Small intestine (tissue), 7 donors: ENCODE measurements around the gene MAPK10. TPM values are rescaled to one million over a fixed set of nuclear protein-coding genes. Genes with fewer than 3 reads are reported as not detected.

Source experiments
- DNase-seq, 2 donors: peaks; one replicate each; pipeline versions ENCODE4 v3.0.0 to v3.0.0-alpha.2; 2013
- FAIRE-seq: peaks from 2 replicates; lab custom pipeline; 2012; peaks lifted over from hg19 to GRCh38; lab: Jason Lieb, UNC
- H3K27ac ChIP-seq, 3 donors: one replicate each; pipeline ENCODE4 v1.5.1; 2013; ENCODE audit warnings: low read length in 2 of 3, mild to moderate bottlenecking in 2 of 3, control low read depth in 1 of 3, inconsistent platforms in 1 of 3, low read depth in 1 of 3, moderate library complexity in 1 of 3
- H3K27me3 ChIP-seq, 3 donors: one replicate each; pipeline ENCODE4 v1.6.1; 2013; ENCODE audit warnings: low read length in 3 of 3, inconsistent platforms in 1 of 3; ENCODE audit not compliant: control insufficient read depth in 3 of 3, insufficient read depth in 3 of 3
- H3K36me3 ChIP-seq, 3 donors: one replicate each; pipeline ENCODE4 v1.6.1; 2013; ENCODE audit warnings: low read length in 3 of 3, inconsistent platforms in 1 of 3, low read depth in 1 of 3, mild to moderate bottlenecking in 1 of 3, moderate library complexity in 1 of 3; ENCODE audit not compliant: control insufficient read depth in 3 of 3, insufficient read depth in 2 of 3
- H3K4me1 ChIP-seq, 3 donors: one replicate each; pipeline ENCODE4 v1.6.1; 2013; ENCODE audit warnings: low read length in 2 of 3, inconsistent platforms in 1 of 3, low read depth in 1 of 3, mild to moderate bottlenecking in 1 of 3, moderate library complexity in 1 of 3; ENCODE audit not compliant: control insufficient read depth in 3 of 3, insufficient read depth in 2 of 3
- H3K4me3 ChIP-seq, 3 donors: one replicate each; pipeline ENCODE4 v1.5.1; 2013; ENCODE audit warnings: low read length in 3 of 3, control low read depth in 1 of 3, inconsistent platforms in 1 of 3, low read depth in 1 of 3, mild to moderate bottlenecking in 1 of 3, moderate library complexity in 1 of 3
- H3K9me3 ChIP-seq, 2 donors: one replicate each; pipeline ENCODE4 v1.6.1; 2013; ENCODE audit warnings: low read depth in 1 of 2, low read length in 1 of 2; ENCODE audit not compliant: control insufficient read depth in 2 of 2, insufficient read depth in 1 of 2
- WGBS, 3 donors: extraction: QIAGEN DNeasy Blood & Tissue Kit; methylation state at CpG; one replicate each; pipeline ENCODE4 v1.1.7; 2013; 5-methylcytosine and 5-hydroxymethylcytosine counted together
- polyA plus RNA-seq, 4 donors: library from polyadenylated mRNA; stranded (reverse) in 3 of 4; unstranded in 1 of 4; fragments of 200-250 nt in 3 of 4; fragments of 120-200 nt in 1 of 4; gene quantifications; one replicate each; pipeline versions ENCODE4 v1.2.1 to v1.2.3, GENCODE V29; 2013
- donor health status: healthy with polysubstance abuse.
- donor health status: control.
- donor health status: control.
- donor health status: Bipolar disorder and iron deficiency.
- donor health status: healthy.

The MAPK10 gene
- polyA plus RNA-seq, 4 donors: 0.22 to 8.9 (median 5.0) TPM

DNA sequence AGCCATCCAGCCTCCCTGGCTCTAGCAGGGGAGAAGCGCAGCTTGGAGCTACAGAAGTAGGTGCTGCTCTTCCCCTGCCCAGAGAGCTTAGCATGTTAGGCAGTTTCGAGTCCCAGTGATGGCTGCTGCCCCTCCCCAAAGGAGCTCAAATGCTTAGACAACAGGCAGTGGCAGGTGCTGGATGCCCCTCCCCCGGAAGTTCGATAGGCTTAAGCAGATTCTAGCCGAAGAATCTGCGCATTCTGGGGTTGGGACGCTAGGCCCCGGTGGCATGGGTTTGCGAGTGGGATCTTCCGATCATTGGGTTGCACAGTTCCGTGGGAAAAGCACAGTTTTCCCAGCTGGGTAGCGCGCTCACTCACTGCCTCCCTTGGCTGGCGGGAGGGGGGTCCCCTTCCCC lies 117.2 kb downstream of the MAPK10 start:
- Histone ChIP-seq H3K36me3 (peaks cover 0 to 2% (median 0%) of the 10 kb centered on the region in 3 donors), H3K4me1 (no peaks in the 10 kb centered on the region), H3K27me3 (no peaks in the 10 kb centered on the region), H3K27ac (no peak overlapping the region), H3K4me3 (no peak overlapping the region), H3K9me3 (no peaks in the 10 kb centered on the region)
- 90 to 95% (median 91%) methylated on average over 14 of the region's 14 CpGs for WGBS, 3 donors
- FAIRE-seq: no peak
- DNase-seq: no peak

DNA sequence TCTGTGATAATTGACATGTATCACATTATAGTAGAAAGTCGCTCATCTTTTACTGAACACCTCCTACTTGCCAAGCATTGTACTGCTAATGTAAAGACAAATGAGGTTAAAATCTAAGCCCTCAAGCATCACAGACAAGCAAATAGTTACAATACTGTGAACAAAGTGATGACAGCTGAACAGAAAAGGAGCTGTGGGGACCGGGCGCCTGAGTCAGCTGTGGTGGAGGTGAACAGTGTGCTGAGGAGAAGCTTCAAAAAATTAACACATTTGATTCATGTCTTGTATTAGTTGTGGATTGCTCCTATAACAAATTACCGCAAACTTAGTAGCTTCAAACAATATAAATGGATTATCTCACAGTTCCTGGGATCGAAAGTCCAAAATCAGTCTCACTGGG lies 124.3 kb downstream of the MAPK10 start:
- Histone ChIP-seq H3K27ac (no peak overlapping the region), H3K27me3 (no peaks in the 10 kb centered on the region), H3K9me3 (no peaks in the 10 kb centered on the region), H3K4me1 (no peaks in the 10 kb centered on the region), H3K4me3 (no peak overlapping the region), H3K36me3 (no peaks in the 10 kb centered on the region)
- DNase-seq: no peak
- no peak for FAIRE-seq
- 83 to 85% (median 83%) methylated on average over 5 of the region's 5 CpGs for WGBS, 3 donors

DNA sequence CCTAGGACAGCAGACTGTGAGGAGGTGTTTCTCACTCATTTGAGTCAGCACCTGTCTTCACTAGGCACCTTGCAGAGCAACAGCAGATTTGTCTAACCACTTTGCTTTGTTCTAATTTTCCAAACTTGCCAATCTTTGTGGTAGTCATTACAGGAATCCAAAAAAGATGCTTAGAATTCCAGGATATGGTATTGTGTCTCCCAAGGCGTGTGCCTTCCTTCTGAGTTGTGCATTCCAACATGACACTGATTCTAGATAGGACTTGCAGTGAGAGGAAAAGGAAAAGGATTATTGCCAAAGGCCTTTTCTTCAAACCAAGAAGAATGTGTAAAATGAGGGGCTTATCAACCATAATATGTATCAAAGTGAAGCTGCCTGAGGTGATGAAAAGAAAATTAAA lies 126.2 kb downstream of the MAPK10 start:
- Histone ChIP-seq H3K27ac (no peak overlapping the region), H3K36me3 (no peaks in the 10 kb centered on the region), H3K4me1 (no peaks in the 10 kb centered on the region), H3K4me3 (no peak overlapping the region), H3K27me3 (no peaks in the 10 kb centered on the region), H3K9me3 (no peaks in the 10 kb centered on the region)
- FAIRE-seq (no peak), DNase-seq (no peak)
- 39 to 61% (median 40%) methylated on average over 1 of the region's 1 CpG for WGBS, 3 donors

DNA sequence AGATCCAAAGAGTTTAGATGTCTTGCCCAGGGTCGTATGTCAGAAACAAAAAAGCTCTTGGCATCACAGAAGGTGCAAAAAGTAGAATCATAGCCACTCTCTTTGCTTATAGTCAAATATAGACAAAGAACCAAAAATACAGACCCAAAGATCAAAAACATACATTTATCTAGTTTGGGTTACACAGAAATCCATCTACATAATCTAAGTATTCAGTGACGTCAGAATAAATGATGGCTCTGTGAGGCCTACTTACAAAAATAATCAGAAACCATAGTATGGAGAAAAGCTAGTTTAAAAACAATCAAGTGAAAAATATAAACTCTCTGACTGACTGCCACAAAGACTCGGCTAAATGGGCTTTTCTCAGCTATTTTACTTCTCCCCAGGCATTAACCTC lies 126.8 kb downstream of the MAPK10 start:
- Histone ChIP-seq H3K9me3 (no peaks in the 10 kb centered on the region), H3K4me1 (no peaks in the 10 kb centered on the region), H3K27ac (no peak overlapping the region), H3K36me3 (no peaks in the 10 kb centered on the region), H3K4me3 (no peak overlapping the region), H3K27me3 (no peaks in the 10 kb centered on the region)
- no peak for FAIRE-seq
- DNase-seq: no peak
- 54 to 72% (median 62%) methylated on average over 3 of the region's 3 CpGs for WGBS, 3 donors

DNA sequence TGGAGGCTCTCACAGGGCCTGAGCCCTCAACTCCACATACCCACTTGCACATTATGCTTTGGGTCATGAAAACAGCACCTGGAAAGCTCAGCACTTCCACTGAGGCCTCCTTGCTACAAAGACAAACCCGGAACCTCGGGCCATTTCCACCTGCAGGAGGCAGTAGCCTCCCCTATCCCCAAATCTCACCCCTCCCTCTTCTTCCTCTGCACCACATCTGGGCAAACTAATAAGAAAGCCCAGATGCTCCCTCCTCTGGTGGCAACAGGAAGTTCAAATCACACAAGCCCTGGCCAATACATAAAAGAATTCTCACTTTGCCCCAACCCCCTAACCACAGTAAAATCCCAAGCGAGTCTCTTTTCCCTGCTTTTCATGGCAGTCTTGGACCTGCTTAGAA lies 136.4 kb downstream of the MAPK10 start:
- 43 to 57% (median 53%) methylated on average over 3 of the region's 3 CpGs for WGBS, 3 donors
- H3K9me3 ChIP-seq: no peaks in the 10 kb centered on the region
- no peak for FAIRE-seq
- no peak overlapping the region for H3K27ac ChIP-seq
- DNase-seq: no peak
- H3K4me1 ChIP-seq: no peaks in the 10 kb centered on the region
- H3K36me3 ChIP-seq: no peaks in the 10 kb centered on the region
- H3K27me3 ChIP-seq: no peaks in the 10 kb centered on the region
- H3K4me3 ChIP-seq: no peak overlapping the region

DNA sequence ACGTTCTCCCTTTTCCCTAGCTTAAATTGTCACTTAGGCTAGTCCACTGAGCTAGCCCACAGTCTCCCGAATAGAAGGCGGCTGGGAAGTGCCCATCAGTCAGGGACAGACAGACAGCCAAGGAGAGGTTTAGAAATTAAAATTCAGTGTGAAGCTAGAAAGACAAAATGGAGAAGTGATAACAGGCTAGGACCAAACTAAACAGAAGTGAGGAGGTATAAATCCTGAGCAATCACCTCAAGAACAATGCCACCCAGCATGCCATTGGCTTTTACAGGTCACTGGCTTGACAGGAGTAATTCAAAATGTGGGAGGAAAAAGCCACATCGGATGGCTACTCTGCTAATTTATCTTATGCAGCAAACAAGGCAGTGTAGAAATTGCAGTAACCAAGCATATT lies 138.9 kb downstream of the MAPK10 start:
- WGBS, 3 donors: 68 to 73% (median 70%) methylated on average over 4 of the region's 4 CpGs
- no peaks in the 10 kb centered on the region for H3K27me3 ChIP-seq
- no peak for FAIRE-seq
- DNase-seq: no peak
- no peaks in the 10 kb centered on the region for H3K9me3 ChIP-seq
- H3K4me3 ChIP-seq: no peak overlapping the region
- no peaks in the 10 kb centered on the region for H3K4me1 ChIP-seq
- no peaks in the 10 kb centered on the region for H3K36me3 ChIP-seq
- H3K27ac ChIP-seq: peak overlapping the region in 1 of 3 donors; percentile 65

DNA sequence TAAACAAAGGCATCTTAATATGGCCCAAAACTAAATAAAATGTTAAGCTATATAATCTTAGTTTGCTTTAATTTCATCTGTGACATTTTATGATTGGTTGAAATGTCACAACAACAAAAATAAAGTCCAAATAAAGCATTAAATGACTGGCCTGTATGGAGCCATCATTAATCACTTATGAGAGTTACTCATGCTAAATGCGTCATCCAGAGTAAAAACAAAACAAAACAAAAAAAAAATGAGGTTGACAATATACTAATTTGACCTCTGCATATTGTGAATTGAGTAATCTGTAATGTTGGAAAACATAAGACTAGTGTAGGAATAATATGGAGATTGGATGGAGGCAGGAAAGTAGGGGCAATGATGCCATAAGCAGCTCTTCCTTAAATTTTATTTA lies 139.7 kb downstream of the MAPK10 start:
- Histone ChIP-seq H3K27me3 (no peaks in the 10 kb centered on the region), H3K4me1 (no peaks in the 10 kb centered on the region), H3K27ac (no peak overlapping the region), H3K36me3 (no peaks in the 10 kb centered on the region), H3K4me3 (no peak overlapping the region), H3K9me3 (no peaks in the 10 kb centered on the region)
- FAIRE-seq (no peak), DNase-seq (no peak)
- 49 to 75% (median 72%) methylated on average over 1 of the region's 1 CpG for WGBS, 3 donors

DNA sequence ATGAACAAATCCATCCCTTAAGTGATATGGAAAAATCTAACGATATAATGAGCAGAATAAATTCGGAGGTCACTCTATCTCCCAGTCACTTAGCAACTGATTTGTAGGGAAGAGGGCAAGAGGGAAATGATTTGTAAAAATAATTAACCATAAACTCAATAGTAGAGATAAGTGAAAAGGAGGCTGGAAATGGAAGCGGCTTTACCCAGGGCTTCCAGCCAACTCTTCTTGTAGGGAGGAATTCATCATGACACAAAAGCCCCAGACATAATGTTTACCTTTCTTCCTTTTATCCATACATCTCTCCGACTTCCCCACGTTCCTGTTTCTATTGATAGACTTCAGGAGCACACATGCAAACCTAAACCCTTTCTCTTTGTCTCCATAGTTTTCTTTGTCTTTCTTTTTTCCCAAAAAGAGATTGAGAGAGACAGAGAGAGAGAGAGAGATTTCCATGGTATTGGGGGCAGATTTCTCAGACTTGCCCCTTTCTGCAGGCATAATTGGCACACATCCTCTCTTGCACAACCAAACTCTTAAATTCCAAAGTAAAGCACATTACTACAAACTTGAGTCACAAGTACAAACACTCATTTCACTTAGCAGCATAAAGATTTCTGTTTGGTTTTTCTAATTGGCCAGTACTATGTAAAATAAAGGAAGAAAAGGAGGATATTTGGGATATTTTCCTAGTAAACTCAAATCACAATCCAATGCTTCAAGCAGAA lies 140.9 kb downstream of the MAPK10 start:
- Histone ChIP-seq H3K27ac (no peak overlapping the region), H3K27me3 (no peaks in the 10 kb centered on the region), H3K4me3 (no peak overlapping the region), H3K9me3 (no peaks in the 10 kb centered on the region), H3K4me1 (no peaks in the 10 kb centered on the region), H3K36me3 (no peaks in the 10 kb centered on the region)
- no peak for FAIRE-seq
- DNase-seq: no peak
- WGBS, 3 donors: 15 to 37% (median 19%) methylated on average over 5 of the region's 5 CpGs

DNA sequence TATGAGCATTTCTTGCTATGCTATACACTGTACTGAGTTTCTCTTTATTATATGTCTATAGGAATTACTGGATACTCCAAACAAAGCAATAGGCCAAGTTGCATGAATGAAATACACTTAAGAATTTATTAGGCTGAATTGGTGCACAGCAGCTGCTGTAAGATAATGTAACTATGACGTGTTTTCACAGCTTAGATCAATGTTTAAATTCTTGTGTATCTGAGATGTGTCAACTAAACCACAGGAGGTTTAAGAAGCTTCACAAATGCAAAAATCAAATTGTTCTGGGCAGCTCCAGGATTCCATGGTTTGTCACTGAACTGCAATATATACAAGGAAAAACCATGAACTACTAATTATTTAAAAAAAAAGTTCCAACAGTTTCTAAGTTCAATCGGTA lies 156.7 kb downstream of the MAPK10 start:
- H3K27ac ChIP-seq: no peak overlapping the region
- no peak for DNase-seq
- no peaks in the 10 kb centered on the region for H3K36me3 ChIP-seq
- H3K4me3 ChIP-seq: no peak overlapping the region
- no peaks in the 10 kb centered on the region for H3K4me1 ChIP-seq
- H3K27me3 ChIP-seq: no peaks in the 10 kb centered on the region
- WGBS, 3 donors: 59 to 78% (median 64%) methylated on average over 2 of the region's 2 CpGs
- no peak for FAIRE-seq
- H3K9me3 ChIP-seq: no peaks in the 10 kb centered on the region
